ENCODE measurements around the gene FAM72A.

FAM72A gene

DNA sequence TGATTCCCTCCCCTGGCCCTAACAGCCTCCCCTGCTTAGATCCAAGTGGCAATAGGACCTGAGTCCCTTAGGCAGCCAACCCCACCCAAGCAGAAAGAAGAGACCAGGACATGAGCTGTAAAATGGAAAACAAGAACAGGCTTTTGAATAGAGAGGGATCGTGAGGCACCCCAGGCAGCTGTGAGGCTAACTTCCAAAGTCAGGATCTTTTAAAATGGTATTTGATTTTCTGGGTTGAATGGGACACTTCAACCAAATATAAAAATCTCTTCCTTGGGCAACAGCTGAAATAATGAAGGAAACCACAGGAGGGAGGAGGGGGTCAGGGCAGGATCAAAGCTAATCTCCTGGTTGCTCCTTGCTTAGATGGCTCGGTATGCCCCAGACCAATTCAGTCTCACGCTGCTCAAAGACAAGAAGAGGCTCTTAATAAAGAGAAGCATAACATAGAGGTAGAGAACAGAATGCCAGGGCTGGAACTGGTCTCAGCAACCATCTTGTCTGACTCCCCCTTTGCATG, 56.8 kb downstream of the FAM72A start:
- DNase-seq, result no peak

DNA sequence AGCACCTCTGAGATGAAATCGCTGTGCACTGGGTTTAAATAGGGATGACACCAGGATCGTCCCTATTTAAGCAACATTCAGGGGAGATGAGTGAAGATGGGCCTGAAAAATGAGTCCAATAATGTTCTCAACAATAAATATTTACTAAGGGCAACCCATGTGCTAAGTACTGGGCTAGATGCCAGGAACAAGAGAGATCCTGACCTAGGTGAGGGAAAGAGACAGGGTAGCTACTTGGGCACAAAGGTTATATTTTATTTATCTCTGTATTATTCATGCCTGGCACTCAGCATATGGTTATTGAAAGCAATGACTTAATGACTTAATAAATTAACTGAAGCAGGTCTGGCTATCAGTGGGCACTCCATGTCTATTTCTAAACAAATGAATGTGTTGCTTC, 58.0 kb downstream of the FAM72A start:
- DNase-seq, result no peak

GRCh38 chr1:206143537-206144172, 59.0 kb downstream of the FAM72A start:
- peak; percentile 68 for DNase-seq

DNA sequence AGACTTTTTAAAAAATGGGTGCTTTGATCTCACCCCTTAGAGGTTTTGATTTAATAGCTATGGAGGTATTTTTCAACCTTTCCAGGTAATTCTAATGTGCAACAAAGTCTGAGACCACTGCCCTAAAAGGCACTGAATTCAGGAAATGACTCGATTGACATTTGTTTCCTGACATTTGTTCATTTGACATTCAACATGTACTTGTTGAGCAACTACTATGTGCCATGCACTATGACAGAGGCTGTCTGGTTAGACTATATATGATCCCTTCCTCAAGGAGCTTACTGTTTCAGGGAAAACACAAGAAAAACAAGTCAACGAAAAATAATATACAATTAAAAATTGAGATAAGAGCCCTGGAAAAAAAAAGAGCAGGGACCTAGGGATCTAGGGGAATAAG, 59.9 kb downstream of the FAM72A start:
- DNase-seq, result no peak

GRCh38 chr1:206142011-206142410, 60.6 kb downstream of the FAM72A start:
- DNase-seq, result no peak

- peak; percentile 0 for DNase-seq
Measured at GRCh38 chr1:206136241-206136640, 66.4 kb downstream of the FAM72A start.

All from NCI-H524 treated with DMSO at 0.1 percent for 48 hours (cell line).